Measurements from ENCODE around the gene CISD3.

CISD3 gene

DNA sequence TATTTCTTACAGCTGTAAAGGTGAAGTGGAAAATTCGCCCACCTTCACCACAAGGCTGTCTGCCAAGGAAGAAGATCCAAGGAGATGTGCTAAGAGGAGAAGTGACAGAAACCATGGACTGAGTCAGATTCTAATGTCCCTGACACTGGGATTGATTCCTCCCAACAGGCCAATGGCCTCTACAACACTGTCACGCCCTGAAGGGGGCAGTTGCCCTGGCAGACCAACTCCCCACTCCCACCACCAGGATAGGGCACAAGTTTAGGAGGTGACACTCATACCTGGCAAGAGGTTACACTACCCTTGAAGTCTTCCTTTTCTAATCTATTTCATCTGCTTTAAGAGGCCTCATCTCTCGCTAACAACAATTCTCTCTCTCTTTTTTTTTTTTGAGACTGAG is 53.1 kb downstream of the CISD3 start:
- DNase-seq = no peak
